Activated naive CD8-positive, alpha-beta T cell treated with anti-CD3 and anti-CD28 coated beads, Interleukin-2, amount 50 U/mL, for 16 hours (primary cell): Measurements from ENCODE around the gene PHLDA3.
A peak's percentile ranks its signal among the peaks of the same experiment; 100 is the strongest.
"Not testable (repeated sequence)": the region's sequence is repeated elsewhere in the genome, so short reads cannot be mapped to it uniquely, and the experiment has no call there.

Source experiments
- DNase-seq: peaks from one replicate; pipeline ENCODE4 v3.0.0-alpha.2; 2020; ENCODE audit warnings: low read depth, low spot score

The PHLDA3 gene

DNA sequence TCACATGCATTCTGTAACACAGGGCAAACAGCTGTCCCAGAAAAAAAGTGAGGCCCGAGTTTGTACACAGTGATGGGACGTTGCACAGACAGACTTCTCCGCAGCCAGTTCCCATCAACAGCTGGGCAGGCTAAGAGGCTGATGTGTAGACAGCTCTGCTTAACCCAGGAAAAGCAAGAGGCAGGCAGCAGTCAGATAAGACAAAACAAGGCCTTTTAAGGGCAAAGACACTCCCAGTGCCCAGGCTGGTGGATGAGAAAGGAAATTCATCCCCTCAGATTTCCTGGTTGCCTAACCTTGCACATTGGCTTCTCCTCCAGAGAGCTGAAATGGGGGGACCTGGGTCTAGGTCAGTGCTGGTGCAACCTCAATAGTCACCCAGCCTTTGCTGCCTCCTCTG, 17.2 kb upstream of the PHLDA3 start:
- DNase-seq, result no peak

DNA sequence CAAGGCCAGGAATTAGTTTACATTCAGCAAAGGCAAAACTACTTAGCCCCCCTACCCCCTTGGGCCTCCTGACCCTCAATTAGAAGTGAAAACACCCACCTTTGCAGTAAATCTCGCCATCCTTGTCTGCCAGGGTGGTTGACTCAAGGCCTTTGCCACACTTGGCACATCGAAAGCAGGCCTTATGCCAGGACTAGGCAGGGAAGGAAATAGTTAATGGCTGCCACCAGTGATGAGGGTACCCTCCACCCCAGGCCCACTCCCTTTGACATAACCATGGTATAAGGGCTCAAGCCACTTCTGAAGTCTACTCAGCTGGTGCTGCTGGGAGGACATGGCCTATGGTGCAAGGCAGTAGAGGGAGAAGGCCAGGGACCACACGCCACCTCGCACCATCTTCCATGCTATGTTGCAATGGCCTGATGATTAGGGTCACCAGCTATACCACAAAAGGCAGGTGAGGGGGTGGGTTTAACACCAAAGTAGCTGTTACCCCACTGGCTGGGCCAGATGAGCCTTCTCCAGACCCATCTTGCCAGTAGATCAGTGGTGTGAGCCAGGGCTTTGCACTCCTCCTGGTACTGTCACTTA, 16.3 kb upstream of the PHLDA3 start:
- no peak for DNase-seq

DNA sequence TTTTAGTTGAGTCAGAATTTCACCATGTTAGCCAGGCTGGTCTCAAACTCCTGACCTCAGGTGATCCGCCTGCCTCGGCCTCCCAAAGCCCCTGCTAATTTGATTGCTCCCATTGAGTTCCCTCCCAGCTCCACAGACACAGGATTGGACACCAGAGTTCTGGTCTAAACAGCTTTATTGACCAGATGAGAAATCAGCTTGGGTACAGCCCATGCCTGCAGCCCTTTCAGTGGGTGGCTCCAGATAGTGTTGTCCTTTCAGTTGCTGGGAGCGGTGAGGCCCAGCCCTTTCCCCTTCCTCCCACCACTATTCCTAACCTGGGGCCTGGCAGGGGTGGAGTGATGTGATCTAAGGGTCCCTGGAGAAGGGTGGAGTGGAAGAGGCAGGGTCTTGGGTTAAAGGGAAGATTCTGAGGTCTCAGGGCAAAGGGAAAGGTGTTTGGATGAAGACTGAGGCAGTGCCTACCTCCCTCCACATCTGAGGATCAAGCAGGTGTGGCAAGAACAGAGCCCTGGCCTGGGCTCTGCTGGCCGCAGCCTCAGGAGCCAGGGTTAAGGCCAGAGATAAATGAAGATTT, 14.5 kb upstream of the PHLDA3 start:
- DNase-seq, result no peak

DNA sequence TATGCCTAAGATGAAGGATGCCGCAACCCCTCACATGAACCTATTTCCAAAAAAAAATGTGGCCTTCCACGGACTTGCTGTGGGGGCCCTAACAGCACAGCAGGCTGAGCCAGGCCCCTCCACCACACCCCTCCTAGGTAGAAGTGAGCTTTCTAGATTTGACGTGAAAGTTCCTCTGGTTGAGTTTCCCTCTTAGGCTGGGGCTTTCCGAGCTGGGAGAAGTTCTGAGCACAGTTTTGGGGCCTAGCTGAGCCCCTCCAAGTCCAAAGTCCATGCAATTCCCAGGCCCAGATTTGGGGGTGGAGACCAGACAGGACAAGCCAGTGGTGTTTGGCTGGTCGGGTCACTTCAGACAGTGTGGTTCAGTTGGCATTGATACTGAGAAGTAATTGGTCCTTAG, 13.8 kb upstream of the PHLDA3 start:
- no peak for DNase-seq

DNA sequence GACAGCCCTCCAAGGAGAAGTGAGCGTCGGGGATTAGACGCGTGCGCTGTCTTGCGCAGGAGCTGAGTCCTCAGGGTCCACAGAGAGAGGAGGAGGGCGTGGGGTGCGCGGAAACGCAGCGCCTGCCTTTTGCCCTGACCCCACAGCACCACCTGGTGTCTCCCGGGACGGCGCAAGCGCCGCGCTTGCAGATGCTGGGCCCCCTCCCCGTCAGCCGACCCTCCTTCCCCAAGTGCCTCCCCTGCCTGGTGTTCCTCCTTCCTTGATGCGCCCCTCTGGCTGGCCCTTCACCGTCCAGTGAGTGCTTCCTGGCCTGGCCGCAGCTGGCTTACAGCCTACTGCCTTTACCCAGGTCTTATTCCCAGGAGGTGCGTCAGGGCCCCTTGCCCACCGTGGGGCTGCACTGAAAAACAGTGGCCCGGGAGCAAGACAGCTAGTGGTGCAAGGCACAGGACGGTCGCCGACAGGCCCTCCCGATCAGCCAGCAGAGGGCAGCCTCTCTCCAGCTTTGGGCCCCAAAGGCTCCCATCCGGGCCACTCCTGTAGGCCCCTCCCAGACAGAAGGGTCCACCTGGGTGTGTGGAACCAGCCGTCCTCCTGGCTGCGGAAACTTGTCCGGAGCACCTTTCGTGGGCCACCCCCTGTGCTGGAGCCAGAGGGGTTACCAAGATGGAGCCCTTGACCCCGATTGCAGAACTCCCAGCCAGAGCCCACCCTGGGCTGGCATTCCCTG, 12.9 kb upstream of the PHLDA3 start:
- DNase-seq, result peak; percentile 58

DNA sequence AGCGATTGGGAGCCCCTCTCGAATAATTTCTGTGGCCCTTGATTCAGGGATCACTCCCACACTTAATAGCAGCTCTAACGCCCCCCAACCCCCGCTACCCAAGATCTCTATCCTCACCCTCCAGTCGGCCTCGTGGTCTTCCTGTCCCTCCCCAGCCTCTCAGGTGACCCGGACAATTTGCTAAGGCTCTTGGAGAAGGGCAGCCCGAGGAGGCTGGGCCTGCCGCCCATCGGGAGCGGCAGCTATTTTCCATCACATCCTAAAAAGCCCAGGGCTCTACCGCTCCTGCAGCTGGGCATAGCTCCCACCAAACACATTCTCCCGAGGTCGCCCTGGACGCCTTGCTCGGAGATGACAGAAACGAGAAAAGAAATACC, 12.0 kb upstream of the PHLDA3 start:
- DNase-seq, result no peak

DNA sequence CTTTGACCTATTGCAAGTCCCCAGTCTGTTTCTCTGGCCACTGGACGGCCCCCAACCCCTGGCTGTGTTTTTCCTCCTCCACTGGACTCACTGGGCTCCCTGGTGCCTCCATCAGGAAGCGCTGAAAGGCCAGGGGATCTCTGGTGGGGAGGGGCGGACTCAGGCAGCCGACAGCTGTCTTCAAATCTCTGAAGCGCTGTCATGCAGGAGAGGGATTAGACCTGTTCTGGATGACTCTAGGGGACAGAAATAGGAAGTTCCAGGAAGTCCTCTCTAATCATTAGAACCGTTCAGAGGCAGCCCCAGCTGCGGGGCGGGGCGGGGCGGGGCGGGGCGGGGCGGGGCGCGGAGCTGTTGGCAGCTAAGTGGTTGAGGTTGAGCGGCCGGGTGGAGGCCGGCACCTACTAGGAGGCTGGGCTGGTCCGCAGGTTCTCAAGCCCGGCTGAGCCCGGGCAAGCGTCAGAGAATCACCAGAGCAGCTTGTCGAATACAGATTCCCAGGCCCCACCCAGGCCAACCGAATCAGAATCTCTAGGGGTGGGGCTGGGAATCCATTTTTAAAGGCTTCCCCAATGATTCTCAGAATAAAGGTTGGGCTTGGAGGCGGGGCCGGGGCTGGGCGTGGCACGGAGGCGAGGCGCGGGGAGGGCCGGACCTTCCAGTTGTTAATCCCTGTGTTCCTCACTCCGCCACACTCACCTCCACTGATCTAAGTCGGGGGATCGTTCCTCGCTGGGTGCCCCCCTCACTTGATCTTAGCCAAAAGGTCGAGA, 11.4 kb upstream of the PHLDA3 start:
- no peak for DNase-seq

DNA sequence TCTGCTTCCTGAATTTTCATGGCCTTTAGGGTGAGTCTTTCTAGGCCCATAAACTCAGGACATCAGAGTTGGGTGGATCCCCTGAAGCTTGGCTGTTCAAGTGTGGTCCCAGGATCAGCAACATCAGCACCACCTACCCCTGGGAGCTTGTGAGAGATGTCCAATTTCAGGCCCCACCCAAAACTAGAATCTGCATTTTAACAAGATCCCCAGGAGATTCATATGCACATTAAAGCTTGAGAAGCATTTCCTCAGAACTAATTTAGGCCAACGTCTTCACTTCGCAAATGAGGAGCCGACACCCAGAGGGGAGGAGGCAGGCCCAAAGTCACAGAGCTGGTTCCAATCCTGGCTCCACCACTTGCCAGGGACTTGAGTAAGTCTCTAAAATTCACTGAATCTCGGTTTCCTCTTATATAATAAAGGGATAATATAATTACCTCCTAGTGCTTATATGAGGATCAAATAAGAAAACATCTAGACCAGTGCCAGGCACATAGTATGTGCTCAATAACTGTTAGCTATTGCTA, 10.3 kb upstream of the PHLDA3 start:
- no peak for DNase-seq

DNA sequence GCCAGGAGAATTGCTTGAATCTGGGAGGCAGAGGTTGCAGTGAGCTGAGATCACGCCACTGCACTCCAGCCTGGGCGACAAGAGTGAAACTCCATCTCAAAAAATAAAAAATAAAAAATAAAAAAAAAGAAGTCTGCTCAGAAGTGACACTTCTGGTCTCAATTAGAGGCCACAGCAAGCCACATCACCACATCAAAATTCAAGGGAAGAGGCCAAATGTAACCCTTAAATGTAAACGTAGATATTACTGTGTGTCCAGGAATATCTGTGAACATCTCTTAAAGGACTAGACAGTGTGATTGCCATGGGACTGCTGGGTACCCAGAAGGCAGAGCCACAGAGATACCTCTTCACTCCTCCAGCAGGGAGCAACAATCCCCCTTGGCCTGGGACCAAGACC, 9.7 kb upstream of the PHLDA3 start:
- DNase-seq, result not testable (repeated sequence)

DNA sequence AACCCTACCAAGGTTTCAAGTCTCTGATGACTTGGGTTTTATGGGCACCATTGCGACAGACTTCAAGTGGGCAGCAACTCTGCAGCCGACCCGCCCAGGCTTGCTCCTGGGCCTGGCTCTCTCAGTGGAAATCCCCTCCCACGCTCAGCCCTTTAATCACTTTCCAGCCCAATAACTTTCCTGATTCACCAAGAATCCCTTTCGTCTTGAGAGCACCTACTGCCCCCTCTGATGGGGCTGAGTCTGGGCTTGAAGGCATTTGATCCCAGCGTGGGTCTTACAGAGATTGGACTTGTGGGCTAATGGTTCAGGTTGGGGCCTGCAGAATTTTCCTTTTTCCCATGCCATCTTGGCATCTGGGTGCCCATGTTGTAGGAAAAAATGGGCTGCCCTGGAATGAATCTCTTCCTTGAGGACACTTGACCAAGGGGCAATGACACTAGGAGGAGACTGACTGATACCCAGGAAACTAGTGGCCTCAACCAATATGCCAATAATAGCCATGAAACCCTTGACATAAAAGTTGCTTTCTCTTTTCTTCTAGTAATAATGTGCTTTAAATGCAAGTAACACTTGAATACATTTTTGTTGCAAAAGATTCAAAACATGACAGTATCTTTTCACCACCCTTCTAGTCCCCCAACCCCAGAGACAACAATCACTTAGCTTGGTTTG, 7.8 kb upstream of the PHLDA3 start:
- no peak for DNase-seq

DNA sequence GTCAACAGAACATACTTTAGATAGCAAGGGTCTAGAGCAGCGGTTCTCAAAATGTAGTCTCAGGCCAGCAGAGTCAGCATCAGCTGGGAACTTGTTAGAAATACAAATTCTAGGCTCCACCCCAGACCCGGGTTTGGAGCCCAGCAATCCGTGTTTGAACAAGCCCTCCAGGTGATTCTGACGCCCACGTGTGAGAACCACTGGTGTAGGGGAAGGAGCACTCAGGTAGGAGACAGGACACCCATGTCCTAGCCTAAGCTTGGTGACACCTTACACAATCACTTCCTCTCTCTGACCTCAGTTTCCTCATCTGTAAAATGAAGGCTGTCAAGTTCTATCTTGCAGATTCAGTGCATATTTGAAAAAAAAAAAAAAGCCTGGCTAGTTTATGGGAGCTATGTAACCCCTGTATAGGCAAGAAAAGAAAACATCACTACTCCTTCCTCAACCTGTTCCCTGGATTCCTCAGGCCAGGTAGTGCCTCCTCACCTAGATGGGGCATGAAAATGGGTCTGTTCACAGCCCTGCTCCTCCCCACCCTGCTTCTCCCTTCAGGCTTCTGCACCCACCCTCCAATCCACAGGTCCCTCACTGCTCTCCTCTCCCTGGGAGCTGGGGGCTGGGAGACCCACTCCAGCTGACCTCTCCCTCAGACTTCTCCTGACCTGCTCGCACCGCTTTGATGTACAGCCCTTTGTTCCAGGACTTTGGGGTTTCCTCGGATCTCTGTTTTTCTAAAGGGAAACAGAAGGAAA, 7.1 kb upstream of the PHLDA3 start:
- DNase-seq, result no peak

DNA sequence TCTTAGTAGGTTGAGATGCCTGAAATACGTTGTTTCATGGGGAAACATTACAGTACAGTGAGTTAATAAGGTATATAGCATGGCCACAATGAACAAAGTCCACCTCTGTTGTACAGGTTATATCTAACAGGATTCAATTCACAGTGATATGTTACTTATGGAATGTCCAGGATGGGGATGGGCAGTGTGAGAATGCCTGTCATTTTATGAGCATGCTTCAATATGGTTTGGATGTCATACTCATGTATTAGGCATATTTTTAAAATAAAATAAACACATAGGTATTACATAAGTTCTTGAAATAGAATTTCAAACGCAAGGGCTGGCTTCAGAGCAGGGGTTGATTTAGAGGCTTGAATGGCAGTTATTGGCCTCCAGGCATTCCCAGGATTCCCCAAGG, 6.1 kb upstream of the PHLDA3 start:
- no peak for DNase-seq

DNA sequence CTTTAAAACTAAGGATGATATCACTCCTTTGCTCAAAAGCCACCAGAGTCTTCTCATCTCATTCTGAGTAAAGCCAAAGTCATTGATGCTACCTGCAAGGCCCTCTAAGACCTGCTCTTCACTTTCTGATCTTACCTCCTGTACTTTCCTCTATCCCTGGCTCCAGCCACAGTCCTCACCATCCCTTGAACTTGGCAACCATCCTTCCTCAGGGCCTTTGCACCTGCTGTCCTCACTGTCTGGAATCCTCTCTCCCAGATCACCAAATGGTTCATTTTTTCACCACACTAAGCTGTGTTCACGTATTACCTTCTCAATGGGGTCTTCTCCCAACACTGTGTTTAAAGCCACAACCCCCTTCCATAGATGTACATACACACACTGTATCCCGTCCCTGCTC, 4.3 kb upstream of the PHLDA3 start:
- DNase-seq, result no peak

DNA sequence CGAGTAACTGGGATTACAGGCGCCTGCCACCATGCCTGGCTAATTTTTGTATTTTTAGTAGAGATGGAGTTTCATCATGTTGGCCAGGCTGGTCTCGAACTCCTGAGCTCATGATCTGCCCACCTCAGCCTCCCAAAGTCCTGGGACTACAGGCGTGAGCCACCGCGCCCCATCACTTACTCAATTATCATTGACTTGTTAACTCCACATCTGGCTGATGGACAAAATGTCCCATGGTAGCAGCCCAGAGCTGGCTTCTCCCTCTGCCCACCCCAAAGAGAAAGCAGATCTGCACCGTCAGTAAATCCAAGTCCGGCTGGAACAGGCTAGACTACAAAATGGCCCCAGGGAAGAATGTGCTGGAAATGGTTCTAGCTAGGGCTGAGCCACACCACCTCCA, 3.3 kb upstream of the PHLDA3 start:
- not testable (repeated sequence) for DNase-seq

DNA sequence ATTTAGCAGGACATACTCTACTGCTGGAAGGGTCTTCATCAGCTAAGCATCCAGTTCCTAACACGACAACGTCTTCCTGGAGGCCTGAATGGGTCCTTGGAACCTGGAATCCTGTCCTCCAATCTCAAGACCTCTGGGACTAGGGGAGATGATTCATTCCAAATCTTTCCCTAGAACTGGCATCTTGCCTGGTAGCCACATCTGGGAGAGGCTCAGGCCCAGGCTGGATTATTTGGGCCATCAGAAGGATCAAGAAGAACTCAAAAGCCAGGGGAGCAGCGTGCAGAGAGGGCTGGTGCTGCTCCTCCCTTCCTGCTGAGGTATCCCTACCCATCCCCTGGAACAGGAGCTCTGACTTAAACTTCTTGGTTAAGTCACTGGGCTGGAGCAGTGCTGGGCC, 2.8 kb upstream of the PHLDA3 start:
- DNase-seq, result no peak

DNA sequence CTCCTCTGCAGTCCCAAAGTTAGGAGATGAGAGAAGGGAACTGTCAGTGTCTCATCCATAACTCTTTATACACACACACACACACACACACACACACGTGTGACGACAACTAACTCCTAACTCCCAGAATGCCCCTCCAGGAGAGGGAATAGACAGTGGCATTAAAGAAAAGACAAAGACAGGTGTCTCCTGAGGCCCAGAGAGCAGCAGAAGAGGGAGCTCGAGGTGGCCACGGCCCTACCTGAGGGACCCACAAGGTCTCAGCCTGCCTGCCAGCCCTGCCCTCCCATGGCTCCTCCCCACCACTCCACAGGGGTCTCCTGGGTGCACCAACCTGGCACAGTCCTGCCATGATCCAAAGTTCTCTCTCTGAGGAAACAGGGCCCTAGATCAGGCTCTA, 1.6 kb upstream of the PHLDA3 start:
- no peak for DNase-seq

DNA sequence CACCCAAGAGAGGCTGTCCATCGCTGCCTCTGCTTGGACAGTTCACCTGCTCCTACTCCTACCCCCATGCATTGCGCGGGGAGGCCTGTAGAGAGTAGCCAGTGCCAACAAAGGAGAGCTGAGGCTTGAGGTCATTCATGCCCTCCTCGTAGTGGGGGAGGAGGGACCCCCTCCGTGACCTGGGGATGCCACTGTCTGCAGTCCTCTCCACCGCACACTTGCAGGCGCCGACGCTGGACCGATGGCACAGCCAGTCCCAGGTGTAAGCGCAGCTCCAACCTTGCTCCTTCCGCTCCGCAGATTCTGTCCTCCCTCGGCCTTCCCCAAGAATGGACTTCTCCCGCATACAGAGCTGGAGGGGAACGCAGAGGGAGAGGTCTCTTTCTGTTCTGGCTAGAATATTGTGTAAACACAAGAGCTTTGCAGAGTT, 672 bp upstream of the PHLDA3 start:
- DNase-seq, result no peak

DNA sequence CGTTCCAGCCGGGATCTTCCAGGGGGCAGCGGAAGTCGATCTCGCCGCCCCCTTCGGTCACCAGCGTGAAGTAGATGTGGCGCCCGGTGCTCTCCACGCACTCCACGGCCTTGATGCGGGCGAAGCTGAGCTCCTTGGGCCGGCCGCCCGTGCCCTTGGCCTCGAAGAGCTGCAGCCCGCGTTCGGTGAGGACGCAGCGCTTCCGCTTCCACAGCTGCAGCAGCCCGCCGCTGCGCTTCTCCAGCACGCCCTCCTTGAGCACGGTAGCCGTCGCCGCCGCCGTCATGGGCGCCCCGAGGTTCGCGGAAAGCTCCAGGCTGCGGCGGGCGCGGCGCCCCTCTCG, 516 bp downstream of the PHLDA3 start:
- no peak for DNase-seq

DNA sequence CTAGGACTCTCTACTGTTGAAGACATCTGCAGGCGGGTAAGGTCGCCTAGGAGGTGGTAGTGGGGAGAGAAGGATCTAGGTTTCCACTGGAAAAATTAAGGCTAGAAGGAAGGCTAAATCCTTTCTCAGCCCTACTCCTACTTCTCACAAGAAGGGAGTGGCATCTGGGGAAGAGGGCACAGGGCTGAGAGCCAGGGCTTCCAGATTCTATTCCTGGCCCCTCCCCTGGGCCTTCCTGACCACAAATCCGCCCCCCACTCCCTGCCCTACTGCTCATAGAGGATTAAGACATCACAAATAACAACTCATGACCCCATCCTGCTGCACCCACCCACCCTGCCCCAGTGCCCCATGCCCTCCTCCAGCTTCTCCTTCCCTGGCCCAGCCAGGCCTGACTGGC, 2.5 kb downstream of the PHLDA3 start:
- no peak for DNase-seq

DNA sequence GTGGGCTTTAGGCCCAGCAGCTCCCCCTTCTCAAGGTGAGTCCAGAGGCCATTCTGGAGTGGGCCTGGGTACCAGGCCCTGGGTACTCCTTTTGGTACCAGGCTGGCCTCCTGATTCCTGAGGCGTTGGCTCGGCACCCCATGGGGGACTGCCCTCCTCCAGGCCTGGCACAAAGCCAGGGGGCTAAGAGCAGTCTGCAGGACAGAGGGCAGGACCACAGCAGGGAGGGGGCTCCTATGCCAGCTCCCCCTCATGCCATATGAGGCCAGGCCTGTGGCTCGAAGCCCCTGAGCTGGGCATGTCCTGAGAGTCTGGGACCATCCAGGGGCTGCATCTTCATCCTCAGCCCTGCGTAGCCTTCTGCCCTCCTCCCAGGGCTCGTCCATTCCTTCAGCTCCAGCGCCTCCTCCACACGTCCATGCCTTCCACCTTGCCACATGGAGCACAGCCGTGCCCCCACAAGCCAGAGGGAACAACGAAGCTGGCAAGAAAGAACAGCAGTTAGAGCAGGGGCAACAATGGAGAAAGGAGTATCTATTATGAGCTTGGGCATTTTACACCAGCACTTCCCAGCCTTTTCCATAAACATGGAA, 3.2 kb downstream of the PHLDA3 start:
- DNase-seq, result no peak

DNA sequence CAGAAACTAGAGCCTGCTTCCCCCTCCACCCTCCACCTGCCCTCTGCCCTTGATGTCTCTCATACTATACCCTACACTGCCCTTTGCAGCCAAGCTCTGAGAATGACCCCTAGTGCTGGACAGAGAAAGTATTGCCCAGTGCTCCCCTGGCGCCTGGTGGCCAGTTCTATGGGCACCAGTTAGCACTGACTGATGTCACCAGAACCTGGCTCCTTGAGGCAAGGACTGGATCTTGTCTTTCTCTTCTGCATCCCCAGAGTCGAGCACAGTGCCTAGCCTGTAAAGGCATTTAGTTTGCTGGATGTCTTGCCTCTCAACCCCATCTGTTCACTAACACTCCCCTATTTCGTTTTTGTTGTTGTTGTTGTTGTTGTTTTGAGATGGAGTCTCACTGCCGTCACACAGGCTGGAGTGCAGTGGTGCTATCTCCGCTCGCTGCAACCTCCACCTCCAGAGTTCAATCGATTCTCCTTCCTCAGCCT, 5.9 kb downstream of the PHLDA3 start:
- DNase-seq, result no peak
